ENCODE results near the gene ITCH.

DNA sequence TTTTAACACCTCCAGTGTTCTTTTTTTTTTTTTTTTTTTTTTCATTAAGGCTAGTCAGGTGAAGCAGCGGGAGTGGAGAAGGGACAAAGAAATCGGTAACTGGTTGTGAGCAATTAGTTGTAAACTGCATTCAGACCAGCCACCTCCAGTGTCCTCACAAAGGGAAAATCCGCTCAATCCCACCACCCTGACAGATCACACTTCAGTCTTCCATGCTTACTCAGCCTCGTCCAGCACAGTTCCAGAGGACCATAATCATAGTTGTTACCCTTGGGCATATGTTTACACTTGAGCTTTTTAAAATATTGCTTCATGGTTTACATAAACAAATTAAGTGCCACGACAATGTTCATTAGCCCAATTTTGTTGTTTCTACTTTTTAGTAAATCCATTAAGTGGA, 163.4 kb downstream of the ITCH start:
- TF ChIP-seq POLR2AphosphoS5 (IDR thresholded peaks at IDR 0.05) (no peak), POLR2A (IDR thresholded peaks at IDR 0.05) (no peak)
- TF ChIP-seq, protein P1, sequence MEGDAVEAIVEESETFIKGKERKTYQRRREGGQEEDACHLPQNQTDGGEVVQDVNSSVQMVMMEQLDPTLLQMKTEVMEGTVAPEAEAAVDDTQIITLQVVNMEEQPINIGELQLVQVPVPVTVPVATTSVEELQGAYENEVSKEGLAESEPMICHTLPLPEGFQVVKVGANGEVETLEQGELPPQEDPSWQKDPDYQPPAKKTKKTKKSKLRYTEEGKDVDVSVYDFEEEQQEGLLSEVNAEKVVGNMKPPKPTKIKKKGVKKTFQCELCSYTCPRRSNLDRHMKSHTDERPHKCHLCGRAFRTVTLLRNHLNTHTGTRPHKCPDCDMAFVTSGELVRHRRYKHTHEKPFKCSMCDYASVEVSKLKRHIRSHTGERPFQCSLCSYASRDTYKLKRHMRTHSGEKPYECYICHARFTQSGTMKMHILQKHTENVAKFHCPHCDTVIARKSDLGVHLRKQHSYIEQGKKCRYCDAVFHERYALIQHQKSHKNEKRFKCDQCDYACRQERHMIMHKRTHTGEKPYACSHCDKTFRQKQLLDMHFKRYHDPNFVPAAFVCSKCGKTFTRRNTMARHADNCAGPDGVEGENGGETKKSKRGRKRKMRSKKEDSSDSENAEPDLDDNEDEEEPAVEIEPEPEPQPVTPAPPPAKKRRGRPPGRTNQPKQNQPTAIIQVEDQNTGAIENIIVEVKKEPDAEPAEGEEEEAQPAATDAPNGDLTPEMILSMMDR (IDR thresholded peaks at IDR 0.05) = no peak
